Measurements from ENCODE around the gene LYSMD2.

DNA sequence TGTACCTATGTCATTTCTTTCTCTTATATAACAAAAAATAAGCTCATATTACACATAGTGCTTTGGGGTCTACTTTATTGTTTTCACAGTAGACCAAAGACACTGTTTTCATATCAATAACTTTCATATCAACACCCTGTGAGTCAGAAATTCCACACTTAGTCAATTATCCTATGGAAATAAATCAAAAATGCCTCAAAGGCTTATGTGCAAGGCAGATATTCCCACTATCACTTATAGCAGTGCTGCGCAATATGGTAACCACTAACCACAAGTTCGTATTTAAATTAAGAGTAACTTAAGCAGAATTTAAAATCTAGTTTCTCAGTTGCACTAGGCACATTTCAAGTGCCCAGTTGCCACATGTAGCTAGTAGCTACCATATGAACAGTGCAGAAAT lies 40.3 kb downstream of the LYSMD2 start:
- TF ChIP-seq, protein P1, sequence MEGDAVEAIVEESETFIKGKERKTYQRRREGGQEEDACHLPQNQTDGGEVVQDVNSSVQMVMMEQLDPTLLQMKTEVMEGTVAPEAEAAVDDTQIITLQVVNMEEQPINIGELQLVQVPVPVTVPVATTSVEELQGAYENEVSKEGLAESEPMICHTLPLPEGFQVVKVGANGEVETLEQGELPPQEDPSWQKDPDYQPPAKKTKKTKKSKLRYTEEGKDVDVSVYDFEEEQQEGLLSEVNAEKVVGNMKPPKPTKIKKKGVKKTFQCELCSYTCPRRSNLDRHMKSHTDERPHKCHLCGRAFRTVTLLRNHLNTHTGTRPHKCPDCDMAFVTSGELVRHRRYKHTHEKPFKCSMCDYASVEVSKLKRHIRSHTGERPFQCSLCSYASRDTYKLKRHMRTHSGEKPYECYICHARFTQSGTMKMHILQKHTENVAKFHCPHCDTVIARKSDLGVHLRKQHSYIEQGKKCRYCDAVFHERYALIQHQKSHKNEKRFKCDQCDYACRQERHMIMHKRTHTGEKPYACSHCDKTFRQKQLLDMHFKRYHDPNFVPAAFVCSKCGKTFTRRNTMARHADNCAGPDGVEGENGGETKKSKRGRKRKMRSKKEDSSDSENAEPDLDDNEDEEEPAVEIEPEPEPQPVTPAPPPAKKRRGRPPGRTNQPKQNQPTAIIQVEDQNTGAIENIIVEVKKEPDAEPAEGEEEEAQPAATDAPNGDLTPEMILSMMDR (IDR thresholded peaks at IDR 0.05): no peak
- no peak for TF ChIP-seq EZH2 (IDR thresholded peaks at IDR 0.05)

Measured in neural progenitor cell (in vitro differentiated cells).